GM18858 (cell line): ENCODE measurements around the gene ADAM17.
"Not testable (repeated sequence)": the region's sequence is repeated elsewhere in the genome, so short reads cannot be mapped to it uniquely, and the experiment has no call there.

Source experiments
- ATAC-seq: cut with Tn5 transposase; IDR thresholded peaks from one replicate; pipeline ENCODE4 v1.9.1; 2021; ENCODE audit not compliant: unreplicated experiment

Gene ADAM17

DNA sequence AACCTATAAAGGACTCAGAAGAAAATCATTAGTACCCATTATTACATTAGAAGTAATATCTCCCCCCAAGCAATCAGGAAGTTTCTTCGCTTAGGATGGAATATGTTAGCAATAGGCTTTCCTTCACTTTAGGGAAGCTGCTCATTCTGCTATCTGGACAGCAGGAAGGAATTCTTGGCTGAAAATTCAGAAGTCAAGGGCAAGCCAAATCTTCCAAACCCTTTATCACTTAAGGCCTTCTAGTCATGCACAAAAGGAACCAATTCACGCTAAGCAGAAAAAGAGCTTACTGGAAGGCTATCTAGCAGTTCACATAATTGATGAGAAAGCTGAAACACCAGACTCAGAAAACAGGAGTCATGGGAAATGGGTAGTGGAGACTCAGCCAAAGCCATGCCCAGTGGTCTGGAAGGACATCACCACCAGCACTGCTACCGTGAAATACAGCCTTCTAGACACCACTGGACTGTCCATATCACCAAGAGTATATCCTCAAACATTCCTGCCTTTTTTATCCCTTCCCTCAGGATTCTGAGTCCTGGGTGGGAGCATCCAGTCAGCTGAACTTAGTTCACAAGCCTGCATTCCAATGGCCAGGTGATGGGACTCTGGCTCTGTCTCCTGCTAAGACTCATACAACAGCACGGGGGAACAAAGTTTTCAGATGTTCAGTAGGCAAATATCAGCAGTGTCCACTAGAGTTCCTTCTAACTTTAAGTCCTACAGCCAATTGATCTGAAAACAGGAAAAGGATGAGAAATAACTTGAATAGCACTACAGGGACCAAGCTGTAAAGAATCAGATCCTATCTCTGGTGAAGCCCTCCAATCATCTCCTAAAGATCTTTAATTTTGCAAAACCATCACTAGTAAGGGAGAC is 14.8 kb upstream of the ADAM17 start:
- ATAC-seq, result no peak

DNA sequence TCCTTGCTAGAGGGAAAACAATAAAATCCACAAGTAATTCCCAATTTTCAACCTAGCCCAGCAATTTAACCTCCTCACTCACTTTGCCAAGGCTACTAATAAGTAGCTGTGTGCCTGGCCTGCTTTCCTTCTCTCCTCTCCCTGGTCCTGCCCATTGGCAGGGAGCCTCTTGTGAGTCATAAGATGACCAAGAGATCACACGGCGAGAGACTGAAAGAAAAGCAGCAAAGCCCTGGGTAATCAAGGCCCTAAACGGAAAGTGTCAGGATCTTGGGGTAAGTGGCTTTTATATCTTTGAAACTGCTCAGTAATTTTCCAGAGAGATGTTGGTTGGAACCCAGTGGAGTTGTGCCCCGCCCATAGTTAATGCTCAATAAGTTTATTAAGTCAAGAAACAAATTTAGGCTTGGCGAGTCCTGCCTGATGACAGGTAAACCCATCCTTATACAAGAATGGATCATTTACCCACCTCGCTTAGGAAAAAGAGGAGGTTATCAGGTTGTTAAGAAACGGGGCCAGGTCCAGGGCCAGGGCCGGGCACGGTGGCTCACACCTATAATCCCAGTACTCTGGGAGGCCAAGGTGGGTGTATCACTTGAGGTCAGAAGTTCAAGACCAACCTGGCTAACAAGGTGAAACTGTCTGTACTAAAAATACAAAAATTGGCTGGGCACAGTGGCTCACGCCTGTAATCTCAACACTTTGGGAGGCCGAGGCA is 10.0 kb upstream of the ADAM17 start:
- no peak for ATAC-seq

DNA sequence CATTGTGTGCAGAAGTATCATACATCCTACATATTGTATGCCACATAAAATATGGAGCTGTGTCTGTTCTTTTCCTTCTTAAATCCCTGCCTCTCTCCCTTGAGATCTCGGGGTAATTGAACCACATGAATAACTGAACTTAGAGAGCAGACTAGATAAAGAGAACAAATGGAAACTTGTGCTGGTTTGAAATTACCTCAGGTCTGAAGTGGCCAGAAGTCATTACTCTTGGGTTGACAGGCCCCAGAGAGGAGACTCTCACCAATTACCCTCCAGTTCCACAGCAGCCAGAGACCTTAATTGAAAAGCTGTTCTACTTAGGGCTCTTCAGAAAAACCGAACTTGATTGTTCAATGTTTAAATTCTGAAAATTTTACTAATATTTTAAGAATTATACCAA is 5.0 kb upstream of the ADAM17 start:
- no peak for ATAC-seq

DNA sequence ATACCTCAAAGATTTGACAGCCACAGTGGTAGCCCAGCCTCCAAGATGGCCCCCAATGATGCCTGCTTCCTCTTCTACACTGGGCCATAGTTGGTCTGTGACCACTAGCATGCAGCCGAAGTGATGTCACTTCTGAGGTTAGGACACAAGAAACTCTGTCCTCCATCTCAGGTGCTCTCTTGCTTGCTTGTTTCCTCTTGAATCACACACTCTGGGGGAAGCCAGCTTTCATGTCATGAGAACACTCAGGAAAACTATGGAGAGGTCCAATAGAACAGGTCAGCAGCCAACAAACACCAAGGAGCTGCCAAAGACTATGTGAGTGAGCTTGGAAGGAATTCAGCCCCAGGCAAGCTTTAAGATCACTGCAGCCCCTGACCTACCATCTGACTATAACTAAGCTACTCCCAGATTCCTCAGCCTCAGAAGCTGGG is 3.3 kb upstream of the ADAM17 start:
- ATAC-seq, result no peak

DNA sequence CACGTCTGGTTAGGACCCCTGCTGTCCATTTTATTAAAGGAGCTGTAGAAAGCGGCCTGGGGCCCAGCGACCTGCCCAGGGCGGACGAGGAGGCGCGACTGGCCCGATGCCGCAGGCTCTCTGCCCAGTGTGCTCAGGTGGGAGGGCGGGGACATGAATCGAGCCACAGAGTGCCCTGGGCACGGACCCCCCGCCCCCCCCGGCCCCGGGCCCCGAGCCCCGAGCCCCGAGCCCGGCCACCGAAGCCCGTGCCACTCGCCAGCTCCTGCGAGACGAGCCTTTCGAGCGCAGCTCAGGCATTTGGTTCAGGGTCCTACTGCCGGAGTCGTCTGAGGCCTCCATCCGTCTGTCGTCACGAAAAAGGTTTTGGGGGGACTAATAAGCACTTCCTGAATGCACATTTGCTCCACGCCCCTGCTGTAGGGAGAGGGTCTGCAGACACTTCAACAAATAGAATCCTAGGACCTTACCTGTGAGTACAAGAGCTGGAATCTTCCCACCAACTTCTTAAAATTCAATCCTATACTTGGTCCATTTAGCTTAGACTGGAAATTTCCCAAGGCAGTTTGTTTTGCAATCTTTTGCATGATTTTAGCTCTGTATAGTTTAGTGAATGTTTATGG is 602 bp upstream of the ADAM17 start:
- ATAC-seq, result peak; percentile 6

DNA sequence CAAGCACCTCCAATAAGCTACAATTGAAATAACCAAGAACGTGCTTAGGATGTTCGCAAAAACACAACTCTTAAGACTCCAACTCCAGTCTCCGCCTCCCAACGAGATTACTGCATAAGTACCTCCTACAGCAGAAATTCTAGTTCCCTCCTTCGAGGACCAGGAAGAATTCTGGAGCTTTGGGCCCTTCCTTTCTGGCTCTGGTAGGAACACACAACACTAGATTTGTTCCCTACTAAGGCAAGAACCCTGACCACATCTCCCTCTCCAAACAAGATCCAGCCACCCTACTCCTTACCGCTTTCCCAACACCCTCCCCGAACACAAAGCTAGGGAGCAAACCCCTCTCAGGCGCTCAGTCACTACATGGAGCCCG is 721 bp downstream of the ADAM17 start:
- no peak for ATAC-seq

DNA sequence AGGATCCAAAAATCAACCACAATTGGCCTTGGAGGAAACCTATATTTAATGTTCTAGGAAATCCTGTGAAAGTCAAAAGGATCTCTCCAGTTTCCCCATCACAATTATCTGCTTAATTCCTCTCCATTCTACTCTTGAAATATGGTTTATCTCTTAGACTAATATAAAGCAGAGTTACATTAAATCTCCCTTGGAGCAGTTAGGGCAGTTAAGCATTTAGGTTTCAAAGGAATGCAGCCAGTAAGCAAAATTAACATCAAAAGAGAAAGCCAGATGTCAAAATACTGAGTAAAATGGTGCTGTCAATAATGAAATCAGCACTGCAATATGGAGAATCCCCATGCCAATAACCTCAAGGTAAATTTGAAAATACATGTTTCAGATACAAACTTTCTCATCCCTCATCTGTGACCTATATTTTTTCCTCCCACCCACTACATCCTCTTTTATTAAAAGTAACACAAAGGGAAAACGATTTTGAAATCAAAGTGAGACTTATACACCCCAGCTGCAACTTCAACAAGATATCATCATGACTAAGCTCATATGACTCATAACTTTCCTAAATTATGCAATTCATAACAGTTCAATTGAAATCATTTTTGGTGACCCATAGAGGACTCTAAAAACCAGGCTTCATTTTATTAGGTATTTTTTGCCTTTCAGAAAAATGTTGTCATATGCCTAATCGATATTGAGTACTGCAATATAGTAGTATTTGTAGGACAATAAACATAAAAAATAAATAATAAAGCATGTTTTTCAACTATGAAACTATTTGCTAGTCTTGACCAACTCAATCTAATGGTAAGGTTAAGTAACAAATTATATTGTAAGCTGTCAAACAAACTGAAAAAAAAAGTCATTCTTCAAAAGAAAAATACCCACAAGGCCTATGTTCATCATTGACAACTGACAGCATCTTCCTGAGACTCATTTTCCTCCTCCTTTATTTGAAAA is 3.1 kb downstream of the ADAM17 start:
- peak; percentile 12 for ATAC-seq

DNA sequence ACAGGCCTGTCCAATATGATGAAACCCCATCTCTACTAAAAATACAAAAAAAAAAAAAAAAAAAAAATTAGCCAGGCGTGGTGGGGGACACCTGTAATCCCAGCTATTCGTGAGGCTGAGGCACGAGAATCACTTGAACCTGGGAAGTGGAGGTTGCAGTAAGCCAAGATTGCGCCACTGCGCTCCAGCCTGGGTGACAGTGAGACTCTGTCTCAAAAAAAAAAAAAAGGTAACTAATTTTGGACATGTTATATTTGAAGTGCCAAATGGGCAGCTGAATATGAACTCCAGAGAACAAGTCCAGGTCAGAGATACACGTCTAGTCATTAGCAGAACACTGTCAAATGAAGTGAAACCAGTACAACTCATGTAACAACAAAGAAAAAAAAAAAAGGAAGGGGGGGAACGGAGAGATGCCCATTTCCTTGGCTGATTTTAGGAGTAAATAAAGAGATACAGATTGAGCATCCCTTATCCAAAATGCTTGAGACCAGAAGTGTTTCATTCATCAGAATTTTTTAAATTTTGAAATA is 4.7 kb downstream of the ADAM17 start:
- ATAC-seq, result not testable (repeated sequence)

DNA sequence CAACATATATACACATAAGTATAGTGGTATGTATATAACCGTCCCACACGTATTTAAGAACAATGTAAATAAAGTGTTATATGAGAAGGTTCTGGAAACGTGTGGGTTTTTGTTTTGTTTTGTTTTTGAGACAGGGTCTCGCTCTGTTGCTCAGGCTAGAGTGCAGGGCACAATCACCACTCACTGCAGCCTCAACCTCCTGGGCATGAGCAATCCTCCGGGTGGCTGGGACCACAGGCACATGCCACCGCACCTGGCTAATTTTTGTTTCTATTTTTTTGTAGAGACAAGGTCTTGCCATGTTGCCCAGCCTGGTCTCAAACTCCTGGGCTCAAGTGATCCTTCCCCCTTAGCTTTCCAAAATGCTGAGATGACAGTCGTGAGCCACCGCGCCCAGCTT is 6.2 kb downstream of the ADAM17 start:
- ATAC-seq, result no peak

DNA sequence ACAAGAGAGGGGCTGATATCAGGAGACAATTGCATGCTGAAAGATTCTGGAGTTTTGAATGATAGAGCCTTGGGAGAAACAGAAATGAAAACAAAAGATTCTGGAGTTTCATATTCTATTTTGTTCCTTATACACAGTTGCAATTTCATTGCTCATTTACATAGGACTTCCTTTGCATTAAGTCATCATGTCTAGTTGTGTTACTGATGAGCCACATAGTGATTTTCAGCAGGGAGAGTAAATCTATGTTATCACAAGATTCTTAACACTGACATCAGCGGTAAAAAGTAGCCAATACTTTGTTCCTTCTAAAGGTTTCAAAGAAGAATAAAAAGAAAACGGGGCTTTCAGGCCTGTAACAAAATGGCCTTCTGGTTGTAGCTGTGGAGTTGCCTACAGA is 7.1 kb downstream of the ADAM17 start:
- ATAC-seq, result peak; percentile 46

DNA sequence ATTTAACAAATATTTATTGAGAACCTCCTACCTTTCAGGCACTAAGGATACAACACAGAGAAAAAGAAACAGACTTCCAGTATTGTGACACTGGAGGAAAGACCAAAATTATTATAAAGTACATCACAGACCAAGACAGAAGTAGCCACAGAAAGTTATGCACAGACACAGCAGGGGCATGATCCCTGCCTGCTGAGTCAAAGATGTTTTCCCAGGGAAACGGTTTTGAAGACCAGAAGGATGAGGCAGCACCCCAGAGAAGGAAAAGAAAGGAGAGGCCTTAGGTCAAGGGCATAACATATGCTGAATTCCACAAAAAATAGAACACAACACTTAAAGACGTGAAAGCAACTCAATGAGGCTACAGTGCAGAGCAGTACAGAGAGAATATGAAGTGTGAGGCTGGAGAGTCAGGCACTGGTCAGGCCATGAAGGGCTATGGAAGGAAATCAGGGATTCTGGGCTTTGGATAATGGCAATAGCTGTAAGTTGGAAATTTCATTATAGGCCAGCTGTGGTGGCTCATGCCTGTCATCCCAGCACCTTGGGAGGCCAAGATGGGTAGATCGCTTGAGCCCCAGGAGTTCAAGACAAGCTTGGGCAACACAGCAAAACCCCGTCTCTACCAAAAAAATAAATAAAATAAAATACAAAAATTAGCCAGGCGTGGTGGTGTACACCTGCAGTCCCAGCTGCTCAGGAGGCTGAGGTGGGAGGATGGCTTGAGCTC is 8.2 kb downstream of the ADAM17 start:
- no peak for ATAC-seq

DNA sequence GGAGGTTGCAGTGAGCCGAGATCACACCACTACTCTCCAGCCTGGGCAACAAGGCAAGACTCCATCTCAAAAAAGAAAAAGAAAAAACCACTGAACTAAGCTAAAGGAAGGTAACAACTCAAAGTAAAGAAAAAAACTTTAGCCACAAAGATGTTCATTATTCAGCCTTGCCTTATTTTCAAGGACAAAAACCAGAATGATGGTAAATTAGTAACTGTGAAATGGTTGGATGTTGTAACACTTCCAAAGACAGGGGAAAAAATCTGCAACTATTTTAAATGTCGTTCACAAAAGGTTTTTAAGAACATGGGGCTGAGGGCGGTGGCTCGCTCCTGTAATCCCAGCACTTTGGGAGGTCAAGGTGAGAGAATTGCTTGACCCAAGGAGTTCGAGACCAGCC is 10.1 kb downstream of the ADAM17 start:
- no peak for ATAC-seq

DNA sequence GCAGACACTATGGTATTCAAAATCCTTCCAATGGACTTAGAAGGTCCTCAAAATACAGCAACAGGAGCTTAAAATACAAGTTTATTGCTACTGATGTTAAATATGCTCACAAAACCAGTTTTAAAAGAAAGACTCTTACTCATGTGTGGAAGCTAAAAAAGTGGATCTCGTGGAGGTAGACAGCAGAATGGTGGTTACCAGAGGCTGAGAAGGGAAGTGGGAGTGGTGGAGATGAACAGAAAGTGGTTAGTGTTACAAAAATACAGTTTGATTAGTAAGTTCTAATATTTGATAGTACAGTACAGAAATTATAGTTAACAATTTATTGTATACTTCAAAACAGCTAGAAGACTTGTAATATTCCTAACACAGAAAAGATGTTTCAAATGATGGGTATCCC is 12.1 kb downstream of the ADAM17 start:
- no peak for ATAC-seq

DNA sequence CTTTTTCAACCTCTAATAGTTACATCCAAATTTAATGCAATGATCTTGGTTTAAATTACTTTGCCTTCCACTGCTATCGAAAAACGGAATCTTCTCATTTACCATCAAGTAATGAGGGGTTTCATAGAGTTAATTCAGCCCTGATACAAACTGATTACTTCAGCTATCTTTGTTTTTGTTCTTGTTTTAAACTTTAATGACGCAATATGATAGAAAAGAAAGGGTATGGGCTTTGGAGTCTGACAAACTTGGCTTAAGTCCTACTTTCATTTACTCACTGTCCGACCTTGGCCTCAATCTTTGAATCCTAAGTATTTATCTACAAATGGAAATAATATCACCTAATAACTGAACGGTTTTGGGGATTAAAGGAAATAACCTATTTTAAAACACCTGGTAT is 16.1 kb downstream of the ADAM17 start:
- ATAC-seq, result no peak

DNA sequence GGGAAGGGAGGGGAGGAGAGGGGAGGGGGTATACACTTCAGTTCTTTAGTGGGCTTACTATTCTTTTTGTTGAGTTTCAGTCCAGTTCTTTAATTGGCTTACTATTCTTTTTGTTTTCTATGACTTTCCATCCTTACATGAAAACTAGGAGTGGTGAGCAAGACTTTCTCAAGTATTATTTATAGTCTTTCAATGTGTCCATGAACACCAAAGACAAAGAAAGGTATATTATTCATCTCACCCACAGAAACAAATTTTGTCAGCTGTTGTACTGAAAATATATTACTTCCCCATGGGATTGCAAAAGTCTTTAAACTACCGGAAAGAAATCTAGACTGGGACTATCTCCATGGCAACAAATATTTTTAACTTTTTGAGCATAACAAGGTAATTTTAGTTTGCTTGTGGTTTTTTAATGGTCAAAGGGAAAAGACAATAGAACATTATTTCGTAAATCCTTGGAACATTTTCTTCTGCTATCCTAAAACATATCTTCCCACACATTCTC is 17.6 kb downstream of the ADAM17 start:
- ATAC-seq, result no peak

DNA sequence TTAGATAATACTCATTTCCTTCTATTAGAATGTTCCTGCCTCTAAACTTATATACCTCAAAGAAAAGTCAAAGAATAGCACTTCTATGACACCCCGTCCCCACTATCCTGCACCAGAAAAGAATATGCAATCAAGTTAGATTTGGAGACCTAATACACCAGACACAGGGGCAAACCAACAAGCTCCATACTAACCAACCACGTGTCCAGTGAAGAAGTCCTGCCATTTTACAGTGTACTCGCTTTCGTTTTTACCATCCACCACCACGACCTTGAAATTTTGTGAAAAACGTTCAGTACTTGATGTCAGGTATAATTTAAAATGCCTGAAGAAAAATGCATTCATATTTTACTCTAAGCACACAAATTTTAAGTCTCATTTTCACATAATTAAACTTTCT is 19.1 kb downstream of the ADAM17 start:
- ATAC-seq, result no peak

DNA sequence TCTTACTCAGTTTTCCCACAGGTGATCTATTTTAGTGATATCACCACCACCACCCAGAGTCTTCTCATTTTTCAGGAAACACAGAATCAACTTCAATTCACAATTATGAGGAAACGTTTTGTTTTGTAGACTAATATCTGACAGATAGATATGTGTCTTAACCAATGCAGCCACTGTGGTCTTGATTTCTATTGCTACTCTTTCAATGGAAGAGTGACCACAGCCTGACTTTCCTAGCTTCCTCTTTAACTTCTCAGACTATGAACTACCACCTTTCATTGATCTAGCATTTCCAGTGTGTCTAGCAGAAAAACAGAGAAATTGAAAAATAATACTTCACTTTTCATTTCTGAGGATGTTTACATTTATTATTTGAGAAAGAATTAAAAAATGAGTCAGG is 20.5 kb downstream of the ADAM17 start:
- ATAC-seq, result no peak

DNA sequence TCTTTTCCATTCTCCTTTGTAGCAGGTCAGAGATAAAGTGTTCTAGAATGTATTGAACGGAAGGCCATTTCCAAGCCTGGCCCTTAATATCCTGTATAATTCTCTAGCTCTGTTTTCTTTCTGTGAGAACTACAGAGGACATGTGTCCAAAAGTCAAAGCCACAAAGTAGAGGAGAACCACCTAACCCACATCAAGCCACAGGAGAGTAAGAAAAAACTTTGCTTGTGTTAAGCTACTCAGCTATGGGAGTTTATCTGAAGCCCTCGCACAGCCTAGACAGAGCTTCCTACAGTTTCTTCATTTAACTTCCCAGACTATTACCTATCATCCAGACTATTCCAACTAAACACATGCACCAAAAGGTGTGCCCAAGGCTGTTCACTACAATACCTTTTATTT is 22.0 kb downstream of the ADAM17 start:
- no peak for ATAC-seq

DNA sequence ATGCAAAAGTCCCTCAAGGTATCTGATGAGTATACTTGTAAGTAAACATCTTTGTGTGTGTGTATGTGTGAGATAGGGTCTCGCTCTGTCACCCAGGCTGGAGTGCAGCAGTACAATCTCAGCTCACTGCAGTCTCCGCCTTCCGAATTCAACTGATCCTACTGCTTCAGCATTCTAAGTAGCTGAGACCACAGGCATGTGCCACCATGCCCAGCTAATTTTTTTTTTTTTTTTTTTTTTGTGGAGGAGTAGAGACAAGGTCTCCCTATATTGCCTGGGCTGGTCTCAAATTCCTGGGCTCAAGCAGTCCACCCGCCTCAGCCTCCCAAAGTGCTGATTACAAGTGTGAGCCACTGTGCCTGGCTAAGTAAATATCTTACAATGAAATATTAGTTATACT is 23.2 kb downstream of the ADAM17 start:
- no peak for ATAC-seq
